HG03025 (cell line): ENCODE measurements around the gene RNF150.

ENCODE experiments used
- ATAC-seq: cut with Tn5 transposase; IDR thresholded peaks from one replicate; pipeline ENCODE4 v1.9.1; 2021; ENCODE audit warnings: mild to moderate bottlenecking, moderate library complexity; ENCODE audit not compliant: unreplicated experiment, low FRiP score

RNF150 gene

GRCh38 chr4:141036786-141037185 is 96.5 kb downstream of the RNF150 start:
- no peak for ATAC-seq

- no peak for ATAC-seq
Measured at GRCh38 chr4:141035920-141036319, 97.3 kb downstream of the RNF150 start.

GRCh38 chr4:141028024-141028529 is 105.2 kb downstream of the RNF150 start:
- ATAC-seq: no peak

GRCh38 chr4:141027421-141027820 is 105.8 kb downstream of the RNF150 start:
- no peak for ATAC-seq

GRCh38 chr4:141026900-141027299 is 106.4 kb downstream of the RNF150 start:
- ATAC-seq: no peak

- no peak for ATAC-seq
Measured at GRCh38 chr4:141023051-141023450, 110.2 kb downstream of the RNF150 start.

GRCh38 chr4:141022111-141022695 is 111.1 kb downstream of the RNF150 start:
- no peak for ATAC-seq

- ATAC-seq: no peak
Measured at GRCh38 chr4:141021397-141022110, 111.7 kb downstream of the RNF150 start.

GRCh38 chr4:141020801-141021261 is 112.4 kb downstream of the RNF150 start:
- no peak for ATAC-seq

GRCh38 chr4:141019768-141020167 is 113.5 kb downstream of the RNF150 start:
- no peak for ATAC-seq

- no peak for ATAC-seq
Measured at GRCh38 chr4:141016117-141016798, 117.0 kb downstream of the RNF150 start.

GRCh38 chr4:141013899-141014298 is 119.4 kb downstream of the RNF150 start:
- no peak for ATAC-seq

- ATAC-seq: no peak
Measured at GRCh38 chr4:141011901-141012315, 121.4 kb downstream of the RNF150 start.

- no peak for ATAC-seq
Measured at GRCh38 chr4:141009931-141010330, 123.3 kb downstream of the RNF150 start.

GRCh38 chr4:141009129-141009528 is 124.1 kb downstream of the RNF150 start:
- ATAC-seq: no peak

GRCh38 chr4:141006242-141006802 is 126.9 kb downstream of the RNF150 start:
- no peak for ATAC-seq

- no peak for ATAC-seq
Measured at GRCh38 chr4:141004823-141005222, 128.4 kb downstream of the RNF150 start.

- no peak for ATAC-seq
Measured at GRCh38 chr4:141003193-141003592, 130.1 kb downstream of the RNF150 start.

- no peak for ATAC-seq
Measured at GRCh38 chr4:141002323-141002805, 130.9 kb downstream of the RNF150 start.

GRCh38 chr4:140996766-140997165 is 136.5 kb downstream of the RNF150 start:
- ATAC-seq: no peak

- no peak for ATAC-seq
Measured at GRCh38 chr4:140995058-140995457, 138.2 kb downstream of the RNF150 start.
